ENCODE results near the gene SFSWAP. TPM values are rescaled to one million over a fixed set of nuclear protein-coding genes. Genes with fewer than 3 reads are reported as not detected.

Gene SFSWAP
- polyA plus RNA-seq, 4 donors: 38.6 to 67.9 (median 47.9) TPM

GRCh38 chr12:131847456-131847855 lies 136.6 kb downstream of the SFSWAP start:
- DNase-seq (ENCODE audit: low read depth in 4 of 4, low spot score in 2 of 4): no peak

- DNase-seq (ENCODE audit: low read depth in 4 of 4, low spot score in 2 of 4): no peak
Observed at GRCh38 chr12:131848753-131849152, 137.9 kb downstream of the SFSWAP start.

Other genes with a start within 250 kb of the SFSWAP start
- 1 to 10 TPM; 1.1 to 1.8 (median 1.3) TPM for gene MMP17, start 117.3 kb downstream of the SFSWAP start, polyA plus RNA-seq (ENCODE audit: insufficient read length in 4 of 4)
- 10 to 100 TPM; 18.8 to 47.9 (median 34.7) TPM for gene ULK1, start 183.5 kb downstream of the SFSWAP start, polyA plus RNA-seq (ENCODE audit: insufficient read length in 4 of 4)
- 10 to 100 TPM; 11.4 to 22.4 (median 19.9) TPM for gene PUS1, start 218.2 kb downstream of the SFSWAP start, polyA plus RNA-seq (ENCODE audit: insufficient read length in 4 of 4)
- gene EP400, start 238.9 kb downstream of the SFSWAP start, polyA plus RNA-seq (ENCODE audit: insufficient read length in 4 of 4): 10 to 100 TPM; 26.9 to 48.3 (median 37.4) TPM